D721Med (cell line): ENCODE results near the gene ADAMTS6.

Experiments used
- DNase-seq: peaks from one replicate; pipeline ENCODE4 v3.0.0; 2011; ENCODE audit warnings: low spot score; ENCODE audit not compliant: insufficient read length
- FAIRE-seq: peaks from 2 replicates; lab custom pipeline; 2011; peaks lifted over from hg19 to GRCh38; lab: Jason Lieb, UNC
- CTCF ChIP-seq: IDR thresholded peaks from 2 replicates; pipeline ENCODE4 v1.5.1; 2012; ENCODE audit warnings: mild to moderate bottlenecking, control low read depth; ENCODE audit not compliant: insufficient read depth; ENCODE audit errors: missing control alignments

ADAMTS6 gene

GRCh38 chr5:65480306-65480865 is 1.3 kb downstream of the ADAMTS6 start:
- no peak for TF ChIP-seq CTCF
- no peak for FAIRE-seq
- DNase-seq, result no peak

GRCh38 chr5:65479527-65479926 is 2.2 kb downstream of the ADAMTS6 start:
- no peak for FAIRE-seq
- no peak for TF ChIP-seq CTCF

DNA sequence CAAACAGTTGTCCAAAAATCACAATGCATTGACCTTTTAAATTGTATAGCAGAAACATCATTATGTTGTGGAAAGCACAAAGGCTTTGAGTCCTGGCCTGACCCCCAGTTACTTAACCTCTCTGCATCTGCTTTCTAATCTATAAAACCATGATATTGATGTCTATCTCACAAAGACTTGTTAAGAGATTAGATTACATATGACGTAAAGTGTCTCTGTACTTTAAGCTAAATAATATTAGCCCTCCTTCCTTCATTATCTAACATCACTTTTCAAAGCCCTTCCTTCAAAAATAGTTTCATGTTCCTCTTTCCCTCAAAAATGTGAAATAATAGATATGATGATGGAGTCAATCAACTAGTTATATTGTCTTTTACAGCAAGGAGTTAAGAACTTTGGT is 3.4 kb downstream of the ADAMTS6 start:
- no peak for TF ChIP-seq CTCF
- DNase-seq (no peak), FAIRE-seq (peak; percentile 67)

More at GRCh38 chr5:65479527-65479926, 2.2 kb downstream of the ADAMTS6 start:
- no peak for DNase-seq

GRCh38 chr5:65475895-65476294 is 5.8 kb downstream of the ADAMTS6 start:
- no peak for DNase-seq
- no peak for FAIRE-seq
- TF ChIP-seq CTCF, result no peak

DNA sequence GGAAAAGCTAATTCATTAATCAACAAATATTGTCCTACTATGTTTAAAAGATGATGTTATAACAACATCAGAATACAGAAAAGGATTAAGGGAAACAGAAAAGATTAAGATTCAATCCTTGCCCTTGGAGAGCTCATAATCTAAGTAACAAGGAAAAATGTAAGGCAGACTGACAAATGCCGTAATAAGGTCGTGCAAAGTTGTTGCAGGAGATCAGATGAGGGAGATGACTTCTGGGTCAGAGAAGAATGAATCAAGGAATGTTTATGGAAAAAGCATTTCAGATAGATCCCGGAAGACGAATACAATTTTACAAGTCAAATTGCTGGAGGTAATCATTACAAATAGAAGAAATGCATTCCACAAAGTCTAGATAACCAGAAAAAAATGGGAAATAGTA is 6.4 kb downstream of the ADAMTS6 start:
- peak; percentile 48 for FAIRE-seq

GRCh38 chr5:65474130-65474711 is 7.5 kb downstream of the ADAMTS6 start:
- FAIRE-seq, result peak; percentile 32
- DNase-seq, result no peak
- TF ChIP-seq CTCF, result no peak

More for the DNA sequence above, 6.4 kb downstream of the ADAMTS6 start:
- no peak for TF ChIP-seq CTCF
- DNase-seq, result no peak

DNA sequence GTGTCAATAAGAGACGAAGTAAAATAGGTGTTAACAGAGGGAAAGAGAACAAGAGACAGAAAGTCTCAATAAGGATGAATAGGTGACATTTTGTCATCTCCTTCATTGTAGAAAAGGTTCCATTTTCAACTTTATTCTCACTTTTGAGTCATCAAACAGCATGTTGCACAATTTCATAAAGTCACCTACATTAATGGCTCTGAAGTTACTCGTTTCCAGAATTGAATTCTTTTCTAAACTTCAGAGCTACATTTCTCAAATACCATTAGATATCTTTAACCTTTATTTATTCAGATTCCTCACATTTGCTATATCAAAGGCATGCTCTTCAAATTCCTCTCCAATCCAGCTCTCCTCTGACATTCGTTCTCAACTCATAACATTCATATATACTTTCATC is 13.1 kb downstream of the ADAMTS6 start:
- TF ChIP-seq CTCF, result no peak
- DNase-seq (no peak), FAIRE-seq (no peak)
